GM21723 (cell line): Measurements from ENCODE around the gene LTBP1.
"Not testable (repeated sequence)": the region's sequence is repeated elsewhere in the genome, so short reads cannot be mapped to it uniquely, and the experiment has no call there.

ENCODE experiments used
- ATAC-seq: cut with Tn5 transposase; IDR thresholded peaks from one replicate; pipeline ENCODE4 v1.9.1; 2021; ENCODE audit warnings: mild to moderate bottlenecking, moderate library complexity; ENCODE audit not compliant: unreplicated experiment

LTBP1 gene

GRCh38 chr2:33365264-33365970, 418.7 kb downstream of the LTBP1 start:
- ATAC-seq = no peak

- no peak for ATAC-seq
These were observed 419.7 kb downstream of the LTBP1 start for GRCh38 chr2:33366473-33366872.

GRCh38 chr2:33368524-33368923, 421.8 kb downstream of the LTBP1 start:
- ATAC-seq = not testable (repeated sequence)

- ATAC-seq = no peak
These were observed 422.4 kb downstream of the LTBP1 start for GRCh38 chr2:33369191-33369590.

GRCh38 chr2:33370636-33371265, 424.0 kb downstream of the LTBP1 start:
- ATAC-seq = no peak

GRCh38 chr2:33371304-33372090, 424.7 kb downstream of the LTBP1 start:
- ATAC-seq = no peak

- ATAC-seq = no peak
These were observed 426.3 kb downstream of the LTBP1 start for GRCh38 chr2:33372940-33373553.

GRCh38 chr2:33373986-33374385, 427.2 kb downstream of the LTBP1 start:
- ATAC-seq = no peak

- ATAC-seq = no peak
These were observed 428.3 kb downstream of the LTBP1 start for GRCh38 chr2:33375054-33375453.

- no peak for ATAC-seq
These were observed 430.3 kb downstream of the LTBP1 start for GRCh38 chr2:33377048-33377447.

- ATAC-seq = no peak
These were observed 431.9 kb downstream of the LTBP1 start for GRCh38 chr2:33378556-33379210.

GRCh38 chr2:33380001-33380609, 433.4 kb downstream of the LTBP1 start:
- ATAC-seq = no peak

- ATAC-seq = no peak
These were observed 434.0 kb downstream of the LTBP1 start for GRCh38 chr2:33380719-33381118.

GRCh38 chr2:33381301-33381858, 434.6 kb downstream of the LTBP1 start:
- no peak for ATAC-seq

- ATAC-seq = no peak
These were observed 437.3 kb downstream of the LTBP1 start for GRCh38 chr2:33383855-33384598.

GRCh38 chr2:33384599-33384961, 437.8 kb downstream of the LTBP1 start:
- ATAC-seq = no peak

- ATAC-seq = no peak
These were observed 442.2 kb downstream of the LTBP1 start for GRCh38 chr2:33388996-33389395.

- ATAC-seq = not testable (repeated sequence)
These were observed 442.9 kb downstream of the LTBP1 start for GRCh38 chr2:33389695-33390094.

GRCh38 chr2:33391529-33392255, 444.9 kb downstream of the LTBP1 start:
- no peak for ATAC-seq
